HG03571 (cell line): Measurements from ENCODE around the gene ETS1.

ENCODE experiments used
- ATAC-seq: cut with Tn5 transposase; IDR thresholded peaks from one replicate; pipeline ENCODE4 v1.9.1; 2021; ENCODE audit not compliant: unreplicated experiment

ETS1 gene

GRCh38 chr11:128572965-128573364 is 14.4 kb downstream of the ETS1 start:
- no peak for ATAC-seq

DNA sequence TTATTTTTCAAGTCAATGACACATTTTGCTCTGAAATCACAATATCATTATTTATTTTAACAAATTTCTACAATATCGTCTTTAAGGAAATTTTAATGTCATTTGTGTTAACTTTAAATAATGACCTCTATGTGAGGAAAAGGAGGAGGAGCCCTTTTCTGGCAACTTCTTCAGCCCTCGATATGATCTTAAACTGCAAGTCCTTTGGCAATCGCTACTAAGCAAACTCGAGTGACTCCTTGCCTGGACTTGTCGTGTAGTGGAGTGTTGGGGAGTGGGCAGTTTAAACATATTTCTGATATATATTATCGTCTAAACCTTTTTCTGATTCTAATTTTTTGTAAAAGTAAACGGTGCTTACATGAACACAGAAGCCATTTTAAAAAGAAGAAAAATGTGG is 16.7 kb downstream of the ETS1 start:
- no peak for ATAC-seq

DNA sequence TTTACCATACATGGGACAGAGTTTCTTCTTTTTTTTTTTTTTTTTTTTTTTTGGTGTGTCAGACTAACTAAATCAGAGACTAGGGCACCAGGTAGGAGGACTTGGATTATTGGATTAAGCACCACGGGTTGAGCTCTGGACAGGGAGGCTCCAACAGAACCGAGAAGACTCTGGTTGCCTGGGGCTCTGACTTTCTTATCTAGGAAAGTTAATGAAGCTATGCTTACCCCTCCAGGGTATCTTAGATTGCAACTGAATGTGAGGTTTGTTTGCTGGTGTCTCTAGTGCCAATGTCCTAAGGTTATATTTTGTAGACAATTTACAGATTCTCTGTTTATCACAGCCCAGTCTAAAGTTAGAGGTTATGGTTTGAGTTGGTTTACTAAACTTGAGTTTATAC is 18.1 kb downstream of the ETS1 start:
- no peak for ATAC-seq

DNA sequence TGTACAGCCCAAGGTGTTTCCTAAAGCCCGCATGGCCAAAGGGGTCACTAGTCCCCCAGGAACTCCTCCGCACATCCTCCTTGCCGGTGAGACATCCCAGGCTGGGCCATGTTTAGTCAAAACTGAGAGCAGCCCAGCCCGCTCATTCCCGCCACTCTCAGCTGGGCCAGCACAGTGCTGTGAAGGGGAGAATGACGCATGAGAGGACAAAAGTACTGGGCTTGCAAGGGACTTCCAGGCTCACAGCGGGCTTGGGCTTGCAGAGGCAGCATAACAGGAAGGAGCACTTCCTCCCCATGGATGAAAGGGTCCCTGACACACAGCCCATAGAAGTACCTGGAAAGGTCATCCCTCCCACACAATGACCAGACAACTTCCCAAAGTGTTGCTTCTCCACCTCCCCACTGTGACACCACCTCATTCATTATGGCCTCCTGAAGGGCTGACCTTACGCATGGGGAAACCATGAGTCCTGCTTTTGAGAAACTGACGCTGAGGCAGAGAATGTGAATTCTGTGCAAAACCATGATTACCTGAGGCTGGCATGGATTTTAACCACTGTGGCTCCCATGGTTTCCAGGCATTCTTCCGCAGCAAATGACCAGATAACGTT is 19.1 kb downstream of the ETS1 start:
- ATAC-seq: no peak

DNA sequence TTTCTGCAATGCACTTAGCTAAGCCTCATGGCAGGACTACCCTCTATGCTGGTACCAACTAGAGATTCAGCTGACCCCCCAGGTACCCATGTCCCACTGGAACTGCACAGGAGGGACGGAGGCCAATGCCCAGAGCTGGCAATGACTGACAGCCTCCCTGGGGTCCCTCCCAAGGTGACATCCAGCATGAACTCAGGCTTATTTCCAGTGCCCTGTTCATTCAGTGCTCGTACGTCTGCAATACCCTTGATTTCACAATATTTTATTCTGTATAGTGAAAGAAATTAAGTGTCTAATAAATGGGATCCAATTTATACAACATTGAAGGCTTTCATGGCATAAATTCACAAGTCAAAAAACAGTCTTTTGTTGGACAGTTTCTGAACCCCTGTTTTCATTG is 20.2 kb downstream of the ETS1 start:
- ATAC-seq: no peak

DNA sequence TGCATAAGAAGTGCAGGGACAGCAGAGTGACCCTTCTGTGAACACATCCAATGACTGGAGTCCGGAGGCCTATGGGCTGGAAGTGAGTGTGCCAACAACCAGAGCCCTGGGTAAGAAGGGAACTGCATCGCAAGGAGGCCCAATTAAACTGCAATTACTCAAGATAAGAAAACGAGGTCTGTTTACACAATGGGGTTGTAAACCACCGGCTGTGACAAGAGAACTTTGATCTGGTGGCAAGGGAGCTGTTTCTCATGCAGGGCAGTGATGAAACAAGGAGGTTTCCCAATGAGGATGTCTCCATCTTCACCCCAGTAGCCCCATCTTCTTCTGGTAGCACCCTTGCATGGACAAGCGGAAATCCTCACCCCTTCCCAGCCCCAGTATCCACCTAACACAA is 21.5 kb downstream of the ETS1 start:
- no peak for ATAC-seq

GRCh38 chr11:128564642-128565245 is 22.6 kb downstream of the ETS1 start:
- no peak for ATAC-seq

GRCh38 chr11:128563942-128564641 is 23.3 kb downstream of the ETS1 start:
- ATAC-seq: no peak

DNA sequence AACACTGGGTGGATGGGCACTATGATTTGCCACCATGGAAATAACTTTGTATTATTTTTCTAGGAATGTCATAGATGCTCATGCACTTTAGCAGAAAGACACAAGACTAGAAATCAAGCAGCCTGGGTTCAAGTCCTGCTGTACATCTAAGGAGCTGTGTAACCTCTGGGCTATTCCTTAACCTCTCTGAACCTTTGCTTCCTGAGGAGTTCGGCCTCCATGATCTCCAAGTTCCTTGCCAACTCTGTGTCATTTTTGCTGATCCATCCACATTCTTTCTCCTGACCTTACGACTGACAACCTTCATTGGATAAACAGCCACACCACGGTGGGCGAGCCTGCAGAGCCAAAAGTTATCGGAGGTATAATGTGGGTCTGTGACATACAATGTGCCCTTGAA is 24.1 kb downstream of the ETS1 start:
- ATAC-seq: no peak

DNA sequence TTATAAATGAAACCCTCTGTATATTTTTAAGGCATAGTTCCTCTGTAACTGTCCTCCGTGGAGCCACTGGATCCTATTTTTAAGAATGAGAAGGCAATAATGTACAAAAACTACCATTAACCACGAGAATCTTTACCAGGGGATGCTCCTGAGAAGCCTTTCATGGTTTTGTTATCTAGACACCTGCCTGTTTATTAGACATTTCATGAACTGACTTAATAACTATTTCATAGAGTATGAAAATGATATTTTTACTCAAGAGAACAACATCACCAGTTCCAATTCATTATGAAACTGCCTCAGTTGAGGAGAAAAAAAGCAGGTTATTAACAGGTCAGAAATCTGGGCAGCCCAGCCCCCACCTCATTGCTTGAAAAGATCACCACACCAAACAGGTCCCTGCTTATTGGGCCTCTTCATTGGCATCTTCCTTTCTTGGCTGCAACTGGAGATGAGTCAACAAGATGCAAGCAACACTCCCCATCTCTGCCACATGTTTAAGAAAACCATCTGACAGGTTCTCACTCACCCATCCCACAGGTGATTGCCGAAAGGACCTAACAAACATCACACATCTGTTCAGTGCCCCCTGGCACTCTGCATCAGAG is 27.8 kb downstream of the ETS1 start:
- no peak for ATAC-seq

DNA sequence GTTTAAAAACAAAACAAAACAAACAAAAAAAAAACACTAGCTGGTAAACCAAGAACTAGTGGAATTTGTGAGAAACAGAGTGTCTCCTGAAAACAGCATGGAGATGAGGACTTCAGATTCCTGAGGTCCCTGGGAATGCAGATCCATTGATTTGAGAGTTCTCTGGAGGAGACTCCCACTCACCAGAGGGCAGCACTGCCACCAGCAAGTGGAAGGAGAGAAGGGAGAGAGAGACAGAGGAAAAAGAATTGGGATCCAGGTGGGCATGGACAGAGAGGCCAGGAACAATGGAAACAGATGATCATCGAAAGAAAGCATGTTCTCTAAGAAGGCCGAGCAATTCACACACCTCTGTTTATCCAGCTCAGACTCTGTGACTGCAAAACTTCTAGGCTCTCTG is 31.8 kb downstream of the ETS1 start:
- ATAC-seq: no peak

DNA sequence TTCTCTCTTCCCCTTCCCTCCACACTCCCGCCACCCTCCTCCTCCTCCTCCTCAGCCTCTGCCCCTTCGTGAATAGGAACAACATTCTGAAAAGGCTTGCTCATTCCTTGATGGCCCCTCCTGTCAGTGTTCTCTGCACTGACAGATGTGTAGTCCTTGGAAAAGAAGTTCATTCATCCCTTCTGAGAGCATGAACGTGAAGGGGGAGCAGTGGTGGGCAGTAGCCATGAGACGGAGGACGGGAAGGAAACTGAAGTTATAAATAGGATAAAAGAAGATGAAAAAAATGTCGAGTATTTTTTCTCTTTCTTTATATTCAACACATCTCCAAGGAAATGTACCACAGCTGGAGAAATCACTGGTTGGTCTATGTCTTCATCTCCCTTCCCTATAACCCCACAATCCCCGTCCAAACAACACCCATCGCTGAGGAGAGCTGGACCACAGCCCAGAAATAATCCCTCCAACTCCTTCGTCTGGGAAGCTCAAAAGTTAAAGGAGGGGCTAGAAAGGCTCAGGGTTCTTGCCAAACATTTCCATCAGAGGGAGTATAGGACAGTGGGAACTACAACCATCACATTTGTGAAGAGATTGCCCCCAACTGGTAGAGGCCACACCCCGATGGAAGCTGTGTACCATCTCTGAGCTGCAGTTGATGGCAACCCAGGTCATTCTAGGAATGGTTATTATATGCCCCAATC is 33.5 kb downstream of the ETS1 start:
- ATAC-seq: no peak

GRCh38 chr11:128552783-128553661 is 34.3 kb downstream of the ETS1 start:
- peak; percentile 63 for ATAC-seq

DNA sequence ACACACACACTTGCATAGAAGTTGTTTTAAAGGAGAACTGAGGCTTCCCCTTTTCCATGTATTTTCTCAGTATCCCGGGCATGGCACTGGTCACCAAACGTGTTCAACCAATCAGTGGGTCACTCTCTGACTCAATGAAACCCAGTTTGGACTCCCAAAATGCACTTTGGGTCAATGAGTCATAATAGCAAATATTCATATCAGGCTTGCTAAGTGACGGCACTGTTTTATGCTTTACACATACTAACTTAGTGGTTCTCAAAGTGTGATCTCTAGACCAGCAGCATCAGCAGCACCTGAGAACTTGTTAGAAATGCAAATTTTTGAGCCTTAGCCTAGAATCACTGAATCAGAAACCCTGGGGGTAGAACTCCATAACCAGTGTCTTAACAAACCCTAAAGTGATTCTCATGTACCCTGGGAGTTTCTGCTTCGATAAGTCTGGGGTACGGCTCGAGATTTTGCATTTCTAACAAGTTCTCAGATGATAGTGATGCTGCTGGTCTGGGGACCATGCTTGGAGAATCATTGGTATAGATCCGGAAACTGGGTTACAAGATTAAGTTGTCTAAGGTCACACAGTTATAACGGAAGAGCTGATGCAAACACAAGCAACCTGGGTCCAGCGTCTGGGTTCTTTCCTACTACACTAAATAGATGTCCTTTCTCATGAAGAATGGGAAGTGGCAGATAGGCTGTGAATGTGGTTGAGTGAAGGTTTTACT is 35.6 kb downstream of the ETS1 start:
- ATAC-seq: peak; percentile 60

DNA sequence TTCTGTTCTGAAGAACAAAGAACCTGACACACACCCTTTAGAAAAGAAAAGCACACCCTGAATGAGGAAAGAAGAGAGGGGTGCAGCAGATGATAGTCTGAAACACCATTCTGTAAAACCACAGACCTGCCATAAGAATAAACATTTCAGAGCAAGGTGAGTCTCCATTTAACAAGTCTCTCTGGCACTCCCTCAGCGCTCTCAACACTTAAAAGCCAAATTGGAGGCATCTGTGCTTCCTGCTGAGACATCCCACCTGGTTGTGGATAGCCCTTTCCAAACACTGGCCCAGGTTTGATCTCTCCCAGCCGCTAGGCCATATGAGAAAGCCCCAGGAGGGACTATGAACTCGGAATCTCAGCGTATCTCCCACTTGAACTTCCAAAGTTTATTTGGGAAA is 36.3 kb downstream of the ETS1 start:
- ATAC-seq: no peak

DNA sequence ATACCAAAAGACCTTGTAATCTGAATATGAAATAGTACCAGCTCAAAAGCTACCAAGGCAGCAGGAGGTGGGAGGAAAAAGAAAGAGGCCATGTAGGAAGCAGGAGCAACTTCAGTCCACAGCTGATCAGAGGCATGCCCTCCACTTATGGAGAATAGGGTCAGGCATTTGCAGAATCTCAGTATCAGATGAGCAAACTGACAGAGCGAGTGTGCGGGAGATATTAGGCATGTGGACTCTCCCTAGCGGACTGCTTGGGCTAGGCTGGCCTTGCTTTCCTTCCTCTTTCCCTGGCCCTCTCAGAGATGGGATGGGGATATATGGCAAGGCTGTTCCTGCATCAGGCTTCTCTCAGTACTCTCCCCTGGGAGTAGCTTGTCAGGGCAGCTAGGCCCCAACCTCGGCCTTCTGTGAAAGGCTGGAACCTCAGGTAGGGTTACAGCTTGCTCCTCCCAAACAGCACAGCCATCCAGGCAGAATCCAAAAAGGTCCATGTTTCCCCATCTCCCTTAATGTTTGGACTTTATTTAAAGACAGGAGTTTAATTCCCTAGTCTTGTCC is 37.0 kb downstream of the ETS1 start:
- no peak for ATAC-seq

DNA sequence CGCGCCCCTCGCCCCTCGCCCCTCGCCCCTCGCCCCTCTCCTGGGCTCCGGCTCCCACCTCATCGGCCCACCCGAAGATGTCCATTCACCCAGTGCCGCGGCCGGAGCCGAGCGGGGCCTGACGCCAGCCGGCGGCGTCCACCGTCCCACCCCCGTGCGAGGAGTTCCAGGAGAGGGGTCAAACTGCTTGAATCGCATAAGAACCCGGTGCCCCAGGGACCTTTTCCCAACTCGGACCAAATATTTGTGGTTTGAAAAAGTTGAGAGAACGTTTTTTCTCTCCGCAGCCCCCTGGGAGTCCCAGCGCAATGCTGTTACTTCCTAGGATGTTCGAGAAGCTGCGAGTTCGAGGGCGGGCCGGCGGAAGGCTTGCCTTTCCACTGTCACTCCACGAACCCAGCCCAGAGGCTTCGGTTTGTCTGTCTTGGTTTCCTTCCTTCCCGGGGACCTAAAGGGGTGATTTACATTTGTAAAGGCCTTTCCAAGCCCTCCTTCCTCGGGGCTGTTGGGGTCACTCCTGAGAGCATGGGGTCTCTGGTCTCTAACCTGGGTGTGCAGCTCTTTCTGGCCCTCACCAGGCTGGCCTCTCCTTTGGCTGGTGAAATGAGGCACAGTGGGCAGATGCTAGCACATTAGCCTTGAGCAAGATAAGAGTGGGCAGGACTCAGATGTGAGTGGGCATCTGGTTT is 38.0 kb downstream of the ETS1 start:
- no peak for ATAC-seq

- no peak for ATAC-seq
Measured at GRCh38 chr11:128548649-128549255, 38.6 kb downstream of the ETS1 start.
